Mesothelial cell of epicardium (in vitro differentiated cells): ENCODE data around the gene NOS1AP. TPM values are rescaled to one million over a fixed set of nuclear protein-coding genes. Genes with fewer than 3 reads are reported as not detected.

Source experiments
- DNase-seq, 2 experiments: peaks; one replicate each; pipeline ENCODE4 v3.0.0; 2021; ENCODE audit warnings: low spot score in 2 of 2; ENCODE audit not compliant: unreplicated experiment in 2 of 2
- H3K27ac Mint-ChIP-seq: 2 replicates; pipeline ENCODE4 v1.8.0; 2021; ENCODE audit warnings: mixed read lengths
- H3K27me3 Mint-ChIP-seq: 2 replicates; pipeline ENCODE4 v1.8.0; 2021; ENCODE audit warnings: low read depth, mixed read lengths
- H3K36me3 Mint-ChIP-seq: 2 replicates; pipeline ENCODE4 v1.8.0; 2021; ENCODE audit warnings: mixed read lengths
- H3K4me1 Mint-ChIP-seq: 2 replicates; pipeline ENCODE4 v1.8.0; 2021; ENCODE audit warnings: mixed read lengths
- H3K4me3 Mint-ChIP-seq: 2 replicates; pipeline ENCODE4 v1.8.0; 2021; ENCODE audit warnings: mild to moderate bottlenecking, moderate library complexity, mixed read lengths
- H3K9me3 Mint-ChIP-seq: 2 replicates; pipeline ENCODE4 v1.8.0; 2021; ENCODE audit warnings: mixed read lengths
- total RNA-seq: library from RNA; stranded (reverse); gene quantifications from 3 replicates; pipeline ENCODE4 v1.2.1, GENCODE V29; 2021
- TF ChIP-seq, protein P1 (sequence below): fragments of 200-600 bp; sonication (generic); IDR thresholded peaks from one replicate; pipeline ENCODE4 v1.5.0; 2021; ENCODE audit warnings: antibody characterized with exemption; ENCODE audit not compliant: unreplicated experiment

The NOS1AP gene
- total RNA-seq, 1 donor from 2014 or later, result 4.4 TPM

- no peaks in the 10 kb centered on the region for H3K27me3 Mint-ChIP-seq
These were observed 112.6 kb downstream of the NOS1AP start for GRCh38 chr1:162182090-162182489.

DNA sequence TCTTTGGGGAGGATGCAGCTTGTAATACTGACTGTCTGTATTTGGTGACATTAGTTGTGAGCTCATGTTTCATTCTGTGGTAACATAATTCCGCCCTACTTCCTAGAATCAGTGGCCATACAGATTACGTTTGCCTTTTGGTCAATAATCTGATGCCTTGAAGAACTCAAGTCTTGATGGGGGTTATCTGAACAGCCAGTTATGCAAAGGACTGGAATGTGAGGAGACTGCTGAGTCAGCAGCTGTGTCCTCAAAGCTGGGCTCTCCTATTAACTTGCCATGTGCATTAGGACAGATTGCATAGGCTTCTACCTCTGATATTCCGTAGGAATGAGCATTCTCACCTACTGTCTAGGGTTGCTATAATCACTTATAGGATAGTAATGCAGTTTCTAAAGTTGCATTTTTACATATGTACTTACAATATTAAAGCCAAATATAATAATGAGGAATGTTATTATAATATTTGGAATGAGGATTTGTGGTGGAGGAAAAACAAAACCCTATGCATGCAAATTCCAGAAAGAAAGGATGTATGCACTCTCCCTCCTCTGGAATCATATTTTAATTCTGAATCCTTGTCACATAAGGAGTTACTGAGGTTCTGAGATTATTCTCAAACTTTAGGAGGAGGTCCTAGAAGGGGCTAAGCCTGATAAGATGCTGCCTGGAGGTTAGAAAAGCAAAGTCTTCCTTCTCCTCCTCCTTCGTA, 116.0 kb downstream of the NOS1AP start:
- H3K27me3 Mint-ChIP-seq, result no peaks in the 10 kb centered on the region
- no peaks in the 10 kb centered on the region for H3K4me1 Mint-ChIP-seq
- H3K36me3 Mint-ChIP-seq, result no peaks in the 10 kb centered on the region
- no peak for DNase-seq
- H3K4me3 Mint-ChIP-seq, result no peak overlapping the region
- TF ChIP-seq, protein P1, sequence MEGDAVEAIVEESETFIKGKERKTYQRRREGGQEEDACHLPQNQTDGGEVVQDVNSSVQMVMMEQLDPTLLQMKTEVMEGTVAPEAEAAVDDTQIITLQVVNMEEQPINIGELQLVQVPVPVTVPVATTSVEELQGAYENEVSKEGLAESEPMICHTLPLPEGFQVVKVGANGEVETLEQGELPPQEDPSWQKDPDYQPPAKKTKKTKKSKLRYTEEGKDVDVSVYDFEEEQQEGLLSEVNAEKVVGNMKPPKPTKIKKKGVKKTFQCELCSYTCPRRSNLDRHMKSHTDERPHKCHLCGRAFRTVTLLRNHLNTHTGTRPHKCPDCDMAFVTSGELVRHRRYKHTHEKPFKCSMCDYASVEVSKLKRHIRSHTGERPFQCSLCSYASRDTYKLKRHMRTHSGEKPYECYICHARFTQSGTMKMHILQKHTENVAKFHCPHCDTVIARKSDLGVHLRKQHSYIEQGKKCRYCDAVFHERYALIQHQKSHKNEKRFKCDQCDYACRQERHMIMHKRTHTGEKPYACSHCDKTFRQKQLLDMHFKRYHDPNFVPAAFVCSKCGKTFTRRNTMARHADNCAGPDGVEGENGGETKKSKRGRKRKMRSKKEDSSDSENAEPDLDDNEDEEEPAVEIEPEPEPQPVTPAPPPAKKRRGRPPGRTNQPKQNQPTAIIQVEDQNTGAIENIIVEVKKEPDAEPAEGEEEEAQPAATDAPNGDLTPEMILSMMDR, result no peak
- peaks cover 4% of the 10 kb centered on the region for H3K9me3 Mint-ChIP-seq
- no peak overlapping the region for H3K27ac Mint-ChIP-seq

More at GRCh38 chr1:162182090-162182489, 112.6 kb downstream of the NOS1AP start:
- TF ChIP-seq, protein P1, result no peak
- Mint-ChIP-seq H3K4me3 (no peak overlapping the region), H3K9me3 (peaks cover 4% of the 10 kb centered on the region), H3K27ac (no peak overlapping the region), H3K36me3 (no peaks in the 10 kb centered on the region), H3K4me1 (no peaks in the 10 kb centered on the region)
- no peak for DNase-seq

DNA sequence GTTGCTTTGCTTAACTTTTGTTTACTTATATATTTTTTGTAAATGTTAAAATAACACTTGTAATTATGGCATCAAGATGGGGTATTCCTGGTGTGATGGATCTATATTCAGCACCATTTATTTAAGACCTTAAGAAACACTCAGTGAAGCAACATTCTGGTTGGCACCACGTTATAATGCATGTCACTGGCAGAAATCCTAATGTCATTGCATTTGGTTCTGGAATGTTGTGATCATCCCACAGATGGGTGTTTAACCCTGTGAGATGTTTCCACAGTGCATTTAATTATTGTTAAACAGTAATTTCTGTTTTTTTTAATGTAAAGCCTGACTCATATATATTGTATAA, 116.5 kb downstream of the NOS1AP start:
- Mint-ChIP-seq H3K27me3 (no peaks in the 10 kb centered on the region), H3K4me1 (peaks cover 2% of the 10 kb centered on the region), H3K4me3 (no peak overlapping the region), H3K36me3 (no peaks in the 10 kb centered on the region), H3K27ac (no peak overlapping the region), H3K9me3 (peaks cover 4% of the 10 kb centered on the region)
- TF ChIP-seq, protein P1, result no peak
- no peak for DNase-seq

DNA sequence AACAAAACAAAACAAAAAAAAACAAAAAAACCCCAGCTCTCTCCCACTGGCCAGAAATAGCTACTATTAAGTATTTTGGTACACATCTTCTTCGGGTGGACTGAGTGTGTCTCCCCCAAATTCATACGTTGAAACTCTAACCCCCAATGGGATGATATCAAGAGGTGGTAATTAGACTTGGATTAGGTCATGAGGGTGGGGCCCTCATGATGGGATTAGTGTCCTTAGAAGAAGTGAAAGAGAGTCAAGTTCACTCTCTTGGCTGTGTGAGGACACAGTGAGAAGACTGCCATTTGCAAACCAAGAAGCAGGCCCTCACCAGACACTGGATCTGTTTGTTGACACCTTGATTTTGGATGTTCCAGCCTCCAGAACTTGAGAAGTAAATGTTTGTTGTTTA, 116.9 kb downstream of the NOS1AP start:
- Mint-ChIP-seq H3K9me3 (peaks cover 4% of the 10 kb centered on the region), H3K27ac (no peak overlapping the region)

DNA sequence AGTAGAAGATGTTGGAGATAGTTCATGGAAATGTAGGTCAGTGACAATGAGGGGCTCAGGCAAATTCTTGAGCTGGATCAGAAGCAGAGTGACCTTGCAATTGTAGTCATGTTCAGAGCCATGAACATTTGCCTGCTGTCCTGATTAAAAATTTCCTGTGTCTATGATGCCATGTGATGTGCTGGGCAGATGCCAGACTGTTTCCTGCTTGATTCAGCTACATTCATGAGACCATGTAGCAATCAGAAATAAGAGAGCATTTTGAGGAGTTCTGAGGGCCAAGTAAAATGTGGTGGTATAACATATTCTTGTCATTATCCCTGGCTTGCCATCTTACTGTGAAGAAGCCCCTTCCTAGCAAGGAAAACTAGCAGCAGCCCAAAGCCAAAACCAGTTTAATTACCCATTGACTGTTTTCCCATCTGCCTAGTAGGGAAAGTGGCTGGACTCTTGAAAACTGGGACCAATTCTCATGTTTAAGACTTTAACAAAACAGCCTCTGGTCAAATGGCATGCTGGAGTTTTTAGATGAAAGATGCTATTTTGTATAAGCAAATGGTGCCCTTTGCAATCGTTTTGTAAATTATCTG, 118.3 kb downstream of the NOS1AP start:
- Mint-ChIP-seq H3K9me3 (peaks cover 4% of the 10 kb centered on the region), H3K4me1 (peaks cover 16% of the 10 kb centered on the region), H3K27me3 (no peaks in the 10 kb centered on the region), H3K4me3 (no peak overlapping the region), H3K27ac (no peak overlapping the region), H3K36me3 (no peaks in the 10 kb centered on the region)
- TF ChIP-seq, protein P1, result no peak
- DNase-seq, result no peak

More for the DNA sequence above, 116.9 kb downstream of the NOS1AP start:
- no peak for DNase-seq
- Mint-ChIP-seq H3K4me3 (no peak overlapping the region), H3K4me1 (peaks cover 6% of the 10 kb centered on the region), H3K27me3 (no peaks in the 10 kb centered on the region), H3K36me3 (no peaks in the 10 kb centered on the region)
- TF ChIP-seq, protein P1, result no peak
